AG04450 (cell line): ENCODE results near the gene KIF26A. TPM values are rescaled to one million over a fixed set of nuclear protein-coding genes. Genes with fewer than 3 reads are reported as not detected.

Experiments
- CTCF ChIA-PET: fragments of 300-600, 350-600 bp; formaldehyde crosslinking; extraction: SDS; loops from one replicate; lab custom pipeline; 2022; ENCODE audit warnings: antibody characterized with exemption, inconsistent platforms; lab: Charles Lee
- POLR2A ChIA-PET: fragments of 350-600 bp; formaldehyde crosslinking; extraction: SDS; loops from one replicate; lab custom pipeline; 2021; ENCODE audit warnings: antibody characterized with exemption, inconsistent platforms; lab: Yijun Ruan, JAX
- DNase-seq: peaks from one replicate; pipeline ENCODE4 v3.0.0-alpha.2; 2011; ENCODE audit warnings: low read depth, low spot score
- H3K27ac ChIP-seq: one replicate; pipeline ENCODE4 v1.5.1; 2012; ENCODE audit warnings: low read depth, low read length, control low read depth
- H3K27me3 ChIP-seq: one replicate; pipeline ENCODE4 v1.6.0; 2012; ENCODE audit warnings: low read length; ENCODE audit not compliant: control insufficient read depth, insufficient read depth
- H3K4me3 ChIP-seq: 2 replicates; pipeline ENCODE4 v1.5.1; 2011; ENCODE audit warnings: mild to moderate bottlenecking, low read depth, low read length, control low read depth
- H3K9me3 ChIP-seq: 2 replicates; pipeline ENCODE4 v1.5.1; 2012; ENCODE audit warnings: low read length; ENCODE audit not compliant: control insufficient read depth, insufficient read depth
- CTCF ChIP-seq: IDR thresholded peaks from 2 replicates; pipeline ENCODE4 v1.5.1; 2011; ENCODE audit warnings: low read depth, low read length, control low read depth, inconsistent platforms
- polyA plus RNA-seq: library from polyadenylated mRNA; depleted of rRNA; stranded (reverse); fragments of >200 nt; gene quantifications from 2 replicates; pipeline ENCODE4 v1.2.3, GENCODE V29; 2011

Gene KIF26A
- polyA plus RNA-seq, 1 experiment: not detected

GRCh38 chr14:104092931-104093365 lies 45.4 kb upstream of the KIF26A start:
- H3K4me3 ChIP-seq: no peak overlapping the region
- no peak for DNase-seq
- TF ChIP-seq CTCF: no peak
- CTCF ChIA-PET: interaction anchor here (0.7 kb wide), 1 partner anchor 472 kb away, joined by 4 read pairs; no protein-coding TSS in a partner anchor
- POLR2A ChIA-PET: no interaction called here
- no peak overlapping the region for H3K27ac ChIP-seq
- H3K27me3 ChIP-seq: no peaks in the 10 kb centered on the region
- H3K9me3 ChIP-seq: peaks cover 8% of the 10 kb centered on the region; the same call in 1 of the 2 replicates

GRCh38 chr14:104093366-104094055 lies 44.9 kb upstream of the KIF26A start:
- H3K9me3 ChIP-seq: peaks cover 8% of the 10 kb centered on the region; the same call in 1 of the 2 replicates
- no peak overlapping the region for H3K27ac ChIP-seq
- no peak overlapping the region for H3K4me3 ChIP-seq
- H3K27me3 ChIP-seq: no peaks in the 10 kb centered on the region
- no peak for DNase-seq
- TF ChIP-seq CTCF: no peak
- CTCF ChIA-PET: interaction anchor here (0.7 kb wide), 1 partner anchor 471 kb away, joined by 4 read pairs; no protein-coding TSS in a partner anchor
- POLR2A ChIA-PET: no interaction called here

- Histone ChIP-seq H3K4me3 (no peak overlapping the region), H3K9me3 (peaks cover 8% of the 10 kb centered on the region; the same call in 1 of the 2 replicates), H3K27me3 (no peaks in the 10 kb centered on the region), H3K27ac (no peak overlapping the region)
- TF ChIP-seq CTCF: no peak
- ChIA-PET POLR2A (no interaction called here), CTCF (no interaction called here)
- no peak for DNase-seq
These were observed 44.2 kb upstream of the KIF26A start for GRCh38 chr14:104094056-104094708.

GRCh38 chr14:104094709-104095425 lies 43.5 kb upstream of the KIF26A start:
- H3K4me3 ChIP-seq: no peak overlapping the region
- no peak for DNase-seq
- H3K27me3 ChIP-seq: no peaks in the 10 kb centered on the region
- ChIA-PET CTCF (no interaction called here), POLR2A (no interaction called here)
- H3K9me3 ChIP-seq: peaks cover 8% of the 10 kb centered on the region; the same call in 1 of the 2 replicates
- H3K27ac ChIP-seq: no peak overlapping the region
- TF ChIP-seq CTCF: peak; percentile 57
